Neural cell (in vitro differentiated cells): Measurements from ENCODE around the gene ZBTB7A. TPM values are rescaled to one million over a fixed set of nuclear protein-coding genes. Genes with fewer than 3 reads are reported as not detected.

Source experiments
- H2AFZ ChIP-seq: fragments of 200-600, 300-800 bp; sonication (generic), shearing (Covaris generic); 2 replicates; pipeline ENCODE4 v1.6.0; 2014; ENCODE audit warnings: low read depth, mild to moderate bottlenecking, antibody characterized with exemption, low read length, moderate library complexity
- H3F3A ChIP-seq: fragments of 200-600 bp; shearing (Covaris generic); 2 replicates; pipeline ENCODE4 v1.6.1; 2016; ENCODE audit warnings: mild to moderate bottlenecking, moderate library complexity, mixed read lengths, antibody characterized with exemption, low read length; ENCODE audit not compliant: insufficient read depth, poor library complexity, severe bottlenecking
- H3K27ac ChIP-seq: fragments of 200-600, 300-800 bp; sonication (generic), shearing (Covaris generic); 2 replicates; pipeline ENCODE4 v1.5.1; 2014; ENCODE audit warnings: mild to moderate bottlenecking, low read length, moderate library complexity
- H3K27me3 ChIP-seq: fragments of 300-800, 200-600 bp; sonication (generic), shearing (Covaris generic); 2 replicates; pipeline ENCODE4 v1.6.0; 2014; ENCODE audit warnings: mild to moderate bottlenecking, low read depth, low read length, moderate library complexity; ENCODE audit not compliant: insufficient read depth
- H3K36me3 ChIP-seq: fragments of 300-800, 200-600 bp; sonication (generic), shearing (Covaris generic); 2 replicates; pipeline ENCODE4 v1.5.1; 2014; ENCODE audit warnings: mild to moderate bottlenecking, antibody characterized with exemption, low read length, moderate library complexity; ENCODE audit not compliant: insufficient read depth
- H3K4me2 ChIP-seq: fragments of 300-800, 200-600 bp; sonication (generic), shearing (Covaris generic); 2 replicates; pipeline ENCODE4 v1.6.0; 2014; ENCODE audit warnings: mild to moderate bottlenecking, low read length
- H3K4me3 ChIP-seq: fragments of 300-800, 200-600 bp; sonication (generic), shearing (Covaris generic); 2 replicates; pipeline ENCODE4 v1.5.1; 2014; ENCODE audit warnings: mild to moderate bottlenecking, low read length, moderate library complexity
- H3K79me2 ChIP-seq: fragments of 200-600 bp; shearing (Covaris generic); replicated peaks from 2 replicates; pipeline ENCODE4 v1.6.0; 2014; ENCODE audit warnings: mild to moderate bottlenecking, low read length, moderate library complexity; ENCODE audit not compliant: insufficient read depth
- H3K9ac ChIP-seq: fragments of 300-800, 200-600 bp; sonication (generic), shearing (Covaris generic); 2 replicates; pipeline ENCODE4 v1.6.1; 2016; ENCODE audit warnings: mild to moderate bottlenecking, low read length, mixed read lengths
- H3K9me2 ChIP-seq: fragments of 200-600 bp; shearing (Covaris generic); 2 replicates; pipeline ENCODE4 v1.6.1; 2016; ENCODE audit warnings: mild to moderate bottlenecking, low read length, mixed read lengths; ENCODE audit not compliant: insufficient read depth
- H3K9me3 ChIP-seq: fragments of 200-600, 300-800 bp; sonication (generic), shearing (Covaris generic); 2 replicates; pipeline ENCODE4 v1.6.1; 2016; ENCODE audit warnings: mild to moderate bottlenecking, mixed run types, low read length, moderate library complexity, mixed read lengths
- H4K20me1 ChIP-seq: fragments of 200-600 bp; shearing (Covaris generic); 2 replicates; pipeline ENCODE4 v1.6.1; 2016; ENCODE audit warnings: mild to moderate bottlenecking, mixed run types; ENCODE audit not compliant: insufficient read depth
- EP300 ChIP-seq: fragments of 450-650 bp; conservative IDR thresholded peaks from 2 replicates; pipeline ENCODE4 v1.6.1; 2014; ENCODE audit warnings: antibody characterized with exemption, mild to moderate bottlenecking, moderate library complexity; ENCODE audit not compliant: poor library complexity, severe bottlenecking
- EZH2 ChIP-seq: fragments of 200-600, 300-800 bp; shearing (Covaris generic), sonication (generic); IDR thresholded peaks from 2 replicates; pipeline ENCODE4 v1.6.1; 2014; ENCODE audit warnings: antibody characterized with exemption, low read length, borderline replicate concordance, mild to moderate bottlenecking; ENCODE audit not compliant: insufficient read depth, poor library complexity, severe bottlenecking
- MXI1 ChIP-seq: fragments of 450-650 bp; conservative IDR thresholded peaks from 2 replicates; pipeline ENCODE4 v1.6.1; 2014; ENCODE audit warnings: antibody characterized with exemption, mild to moderate bottlenecking; ENCODE audit not compliant: poor library complexity, severe bottlenecking
- POLR2AphosphoS5 ChIP-seq: IDR thresholded peaks from 2 replicates; pipeline ENCODE4 v1.6.1; 2012
- RAD21 ChIP-seq: fragments of 450-650 bp; conservative IDR thresholded peaks from 2 replicates; pipeline ENCODE4 v1.6.1; 2014; ENCODE audit warnings: antibody characterized with exemption, mild to moderate bottlenecking, moderate library complexity
- SMC3 ChIP-seq: fragments of 450-650 bp; conservative IDR thresholded peaks from 2 replicates; pipeline ENCODE4 v1.6.1; 2014; ENCODE audit warnings: antibody characterized with exemption, mild to moderate bottlenecking, moderate library complexity; ENCODE audit not compliant: poor library complexity
- TAF1 ChIP-seq: IDR thresholded peaks from 2 replicates; pipeline ENCODE4 v1.6.1; 2012; ENCODE audit warnings: low read depth
- polyA plus RNA-seq: library from polyadenylated mRNA; depleted of rRNA; stranded (reverse); fragments of >200 nt; gene quantifications from 2 replicates; pipeline ENCODE4 v1.2.3, GENCODE V29; 2014
- TF ChIP-seq, protein P1 (sequence below): IDR thresholded peaks from 2 replicates; pipeline ENCODE4 v1.6.1; 2012; ENCODE audit warnings: borderline replicate concordance
- TF ChIP-seq, protein P2 (sequence below): fragments of 450-650 bp; IDR thresholded peaks from 2 replicates; pipeline ENCODE4 v1.5.1; 2014; ENCODE audit warnings: antibody characterized with exemption, mild to moderate bottlenecking, moderate library complexity; ENCODE audit not compliant: poor library complexity, severe bottlenecking

ZBTB7A gene
- polyA plus RNA-seq, 1 donor from 2014 or later, result 1.7 TPM

DNA sequence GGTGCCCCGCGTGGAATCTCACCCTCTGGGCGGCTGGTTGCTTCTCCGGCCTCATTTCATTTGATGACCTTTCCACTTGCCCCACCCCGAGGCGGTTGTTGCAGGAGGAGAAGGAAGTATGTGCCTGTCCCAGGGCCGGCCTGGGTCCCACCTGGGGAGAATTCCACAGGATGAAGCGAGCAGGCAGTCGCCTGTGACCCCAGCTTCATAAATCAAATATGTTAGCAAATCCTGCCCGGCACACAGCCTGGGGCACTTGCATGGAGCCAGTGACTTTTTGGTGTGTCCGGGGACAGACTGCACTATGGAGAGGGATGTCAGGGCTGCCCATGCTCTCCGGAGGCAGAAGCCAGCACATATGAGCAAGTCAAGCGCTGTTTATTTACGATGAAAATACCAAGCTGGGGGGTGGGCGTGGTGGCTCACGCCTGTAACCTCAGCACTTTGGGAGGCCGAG is 19.7 kb upstream of the ZBTB7A start:
- Histone ChIP-seq H3K4me2 (no peak overlapping the region), H2AFZ (no peak overlapping the region), H3K9me2 (no peaks in the 10 kb centered on the region), H3K27ac (no peak overlapping the region), H3K9ac (no peak overlapping the region), H3F3A (no peaks in the 10 kb centered on the region), H4K20me1 (no peaks in the 10 kb centered on the region), H3K27me3 (no peaks in the 10 kb centered on the region), H3K79me2 (no peaks in the 10 kb centered on the region), H3K9me3 (no peaks in the 10 kb centered on the region), H3K4me3 (no peak overlapping the region), H3K36me3 (no peaks in the 10 kb centered on the region)
- TF ChIP-seq TAF1, result no peak
- no peak for TF ChIP-seq POLR2AphosphoS5
- TF ChIP-seq, protein P1, sequence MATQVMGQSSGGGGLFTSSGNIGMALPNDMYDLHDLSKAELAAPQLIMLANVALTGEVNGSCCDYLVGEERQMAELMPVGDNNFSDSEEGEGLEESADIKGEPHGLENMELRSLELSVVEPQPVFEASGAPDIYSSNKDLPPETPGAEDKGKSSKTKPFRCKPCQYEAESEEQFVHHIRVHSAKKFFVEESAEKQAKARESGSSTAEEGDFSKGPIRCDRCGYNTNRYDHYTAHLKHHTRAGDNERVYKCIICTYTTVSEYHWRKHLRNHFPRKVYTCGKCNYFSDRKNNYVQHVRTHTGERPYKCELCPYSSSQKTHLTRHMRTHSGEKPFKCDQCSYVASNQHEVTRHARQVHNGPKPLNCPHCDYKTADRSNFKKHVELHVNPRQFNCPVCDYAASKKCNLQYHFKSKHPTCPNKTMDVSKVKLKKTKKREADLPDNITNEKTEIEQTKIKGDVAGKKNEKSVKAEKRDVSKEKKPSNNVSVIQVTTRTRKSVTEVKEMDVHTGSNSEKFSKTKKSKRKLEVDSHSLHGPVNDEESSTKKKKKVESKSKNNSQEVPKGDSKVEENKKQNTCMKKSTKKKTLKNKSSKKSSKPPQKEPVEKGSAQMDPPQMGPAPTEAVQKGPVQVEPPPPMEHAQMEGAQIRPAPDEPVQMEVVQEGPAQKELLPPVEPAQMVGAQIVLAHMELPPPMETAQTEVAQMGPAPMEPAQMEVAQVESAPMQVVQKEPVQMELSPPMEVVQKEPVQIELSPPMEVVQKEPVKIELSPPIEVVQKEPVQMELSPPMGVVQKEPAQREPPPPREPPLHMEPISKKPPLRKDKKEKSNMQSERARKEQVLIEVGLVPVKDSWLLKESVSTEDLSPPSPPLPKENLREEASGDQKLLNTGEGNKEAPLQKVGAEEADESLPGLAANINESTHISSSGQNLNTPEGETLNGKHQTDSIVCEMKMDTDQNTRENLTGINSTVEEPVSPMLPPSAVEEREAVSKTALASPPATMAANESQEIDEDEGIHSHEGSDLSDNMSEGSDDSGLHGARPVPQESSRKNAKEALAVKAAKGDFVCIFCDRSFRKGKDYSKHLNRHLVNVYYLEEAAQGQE, result no peak
- TF ChIP-seq, protein P2, sequence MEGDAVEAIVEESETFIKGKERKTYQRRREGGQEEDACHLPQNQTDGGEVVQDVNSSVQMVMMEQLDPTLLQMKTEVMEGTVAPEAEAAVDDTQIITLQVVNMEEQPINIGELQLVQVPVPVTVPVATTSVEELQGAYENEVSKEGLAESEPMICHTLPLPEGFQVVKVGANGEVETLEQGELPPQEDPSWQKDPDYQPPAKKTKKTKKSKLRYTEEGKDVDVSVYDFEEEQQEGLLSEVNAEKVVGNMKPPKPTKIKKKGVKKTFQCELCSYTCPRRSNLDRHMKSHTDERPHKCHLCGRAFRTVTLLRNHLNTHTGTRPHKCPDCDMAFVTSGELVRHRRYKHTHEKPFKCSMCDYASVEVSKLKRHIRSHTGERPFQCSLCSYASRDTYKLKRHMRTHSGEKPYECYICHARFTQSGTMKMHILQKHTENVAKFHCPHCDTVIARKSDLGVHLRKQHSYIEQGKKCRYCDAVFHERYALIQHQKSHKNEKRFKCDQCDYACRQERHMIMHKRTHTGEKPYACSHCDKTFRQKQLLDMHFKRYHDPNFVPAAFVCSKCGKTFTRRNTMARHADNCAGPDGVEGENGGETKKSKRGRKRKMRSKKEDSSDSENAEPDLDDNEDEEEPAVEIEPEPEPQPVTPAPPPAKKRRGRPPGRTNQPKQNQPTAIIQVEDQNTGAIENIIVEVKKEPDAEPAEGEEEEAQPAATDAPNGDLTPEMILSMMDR, result no peak
- TF ChIP-seq EZH2, result no peak
- TF ChIP-seq RAD21, result no peak
- no peak for TF ChIP-seq SMC3
- TF ChIP-seq MXI1, result no peak
- TF ChIP-seq EP300, result no peak

DNA sequence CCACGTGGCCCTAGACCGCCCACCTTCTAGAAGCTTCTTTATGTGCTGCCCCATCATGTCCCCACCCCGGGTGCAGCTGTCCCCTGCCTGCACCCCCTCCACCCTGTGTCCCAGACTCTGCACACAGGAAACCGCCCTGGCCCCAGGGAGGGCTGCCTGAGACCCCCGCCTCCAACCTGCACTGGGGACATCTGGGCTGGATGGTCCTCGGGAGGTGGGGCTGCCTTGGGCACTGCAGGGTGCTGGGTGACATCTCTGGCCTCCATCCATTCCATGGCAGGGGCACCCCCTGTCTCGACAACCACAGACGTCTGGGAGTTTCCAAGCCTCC is 17.8 kb upstream of the ZBTB7A start:
- Histone ChIP-seq H3K9me3 (no peaks in the 10 kb centered on the region), H3K4me2 (no peak overlapping the region), H2AFZ (no peak overlapping the region), H3F3A (no peaks in the 10 kb centered on the region), H3K4me3 (no peak overlapping the region), H3K36me3 (no peaks in the 10 kb centered on the region), H3K9ac (no peak overlapping the region), H3K27me3 (no peaks in the 10 kb centered on the region), H4K20me1 (no peaks in the 10 kb centered on the region), H3K79me2 (no peaks in the 10 kb centered on the region), H3K27ac (no peak overlapping the region), H3K9me2 (no peaks in the 10 kb centered on the region)
- TF ChIP-seq SMC3 (no peak), RAD21 (no peak), POLR2AphosphoS5 (no peak), MXI1 (no peak), TAF1 (no peak), EP300 (no peak), EZH2 (no peak)
- TF ChIP-seq, protein P2, result no peak
- TF ChIP-seq, protein P1, result no peak
